Left lung (tissue), 10 donors: ENCODE data around the gene NAGK. TPM values are rescaled to one million over a fixed set of nuclear protein-coding genes. Genes with fewer than 3 reads are reported as not detected.
"Not testable (repeated sequence)": the region's sequence is repeated elsewhere in the genome, so short reads cannot be mapped to it uniquely, and the experiment has no call there.

ENCODE experiments used
- ATAC-seq: fragments of 200-7000 bp; cut with Tn5 transposase; one replicate; pipeline ENCODE4 v1.9.1; 2020; ENCODE audit warnings: moderate library complexity
- DNase-seq, 4 donors: peaks; one replicate each; pipeline ENCODE4 v3.0.0-alpha.2; 2013 to 2020
- H3K27ac ChIP-seq, 2 donors: fragments of 200-600 bp; sonication (generic) in 1 of 2; one replicate each; pipeline versions ENCODE4 v1.5.0 to v1.8.0; 2020 to 2021
- H3K27me3 ChIP-seq, 2 donors: fragments of 200-600 bp; sonication (generic) in 1 of 2; one replicate each; pipeline versions ENCODE4 v1.5.0 to v1.8.0; 2020 to 2021
- H3K36me3 ChIP-seq, 2 donors: fragments of 200-600 bp; sonication (generic) in 1 of 2; one replicate each; pipeline versions ENCODE4 v1.5.0 to v1.8.0; 2020 to 2021
- H3K4me1 ChIP-seq, 2 donors: fragments of 200-600 bp; one replicate each; pipeline ENCODE4 v1.8.0; 2021
- H3K4me3 ChIP-seq, 2 donors: fragments of 200-600 bp; sonication (generic) in 1 of 2; one replicate each; pipeline versions ENCODE4 v1.5.0 to v1.8.0; 2020 to 2021; ENCODE audit warnings: mild to moderate bottlenecking in 1 of 2
- H3K9me3 ChIP-seq, 2 donors: fragments of 200-600 bp; sonication (generic) in 1 of 2; one replicate each; pipeline versions ENCODE4 v1.5.0 to v1.8.0; 2020 to 2021
- intact Hi-C, 2 donors: fragments of 100-400 bp; cut with DNase I; formaldehyde crosslinking; loops; one replicate each; pipeline versions ENCODE4 v1.11.2 to v1.14.2; 2022
- polyA plus RNA-seq, 6 donors: library from polyadenylated mRNA; unstranded; fragments of 120-200 nt; gene quantifications; one replicate each; pipeline ENCODE4 v1.2.1, GENCODE V29; 2013; ENCODE audit not compliant: insufficient read length in 6 of 6
- total RNA-seq, 2 donors: library from RNA; stranded (reverse); fragmentation: NEBNext Ultra II Directional; extraction: Animal tissue kit (Norgen Biotek cat#: 25700); gene quantifications; one replicate each; pipeline ENCODE4 v1.2.1, GENCODE V29; 2021
- TF ChIP-seq, protein P1 (sequence below), 2 donors: fragments of 200-600 bp; sonication (generic) in 1 of 2; IDR thresholded peaks; one replicate each; pipeline versions ENCODE4 v1.5.0 to v1.8.0; 2021; ENCODE audit warnings: antibody characterized with exemption in 2 of 2
- donor health status: DM: no; HTN: yes; CAD: no.
- donor health status: DM: no; HTN: no; CAD: no.

The NAGK gene
- total and polyA plus RNA-seq, 8 donors = 89.7 to 183 (median 106) TPM

GRCh38 chr2:71100195-71100964 lies 31.9 kb downstream of the NAGK start:
- Histone ChIP-seq H3K27me3 (no peaks in the 10 kb centered on the region), H3K27ac (no peak overlapping the region), H3K4me1 (no peaks in the 10 kb centered on the region), H3K36me3 (no peaks in the 10 kb centered on the region), H3K4me3 (no peak overlapping the region), H3K9me3 (no peaks in the 10 kb centered on the region)
- intact Hi-C loops = no loop called here
- TF ChIP-seq, protein P1, sequence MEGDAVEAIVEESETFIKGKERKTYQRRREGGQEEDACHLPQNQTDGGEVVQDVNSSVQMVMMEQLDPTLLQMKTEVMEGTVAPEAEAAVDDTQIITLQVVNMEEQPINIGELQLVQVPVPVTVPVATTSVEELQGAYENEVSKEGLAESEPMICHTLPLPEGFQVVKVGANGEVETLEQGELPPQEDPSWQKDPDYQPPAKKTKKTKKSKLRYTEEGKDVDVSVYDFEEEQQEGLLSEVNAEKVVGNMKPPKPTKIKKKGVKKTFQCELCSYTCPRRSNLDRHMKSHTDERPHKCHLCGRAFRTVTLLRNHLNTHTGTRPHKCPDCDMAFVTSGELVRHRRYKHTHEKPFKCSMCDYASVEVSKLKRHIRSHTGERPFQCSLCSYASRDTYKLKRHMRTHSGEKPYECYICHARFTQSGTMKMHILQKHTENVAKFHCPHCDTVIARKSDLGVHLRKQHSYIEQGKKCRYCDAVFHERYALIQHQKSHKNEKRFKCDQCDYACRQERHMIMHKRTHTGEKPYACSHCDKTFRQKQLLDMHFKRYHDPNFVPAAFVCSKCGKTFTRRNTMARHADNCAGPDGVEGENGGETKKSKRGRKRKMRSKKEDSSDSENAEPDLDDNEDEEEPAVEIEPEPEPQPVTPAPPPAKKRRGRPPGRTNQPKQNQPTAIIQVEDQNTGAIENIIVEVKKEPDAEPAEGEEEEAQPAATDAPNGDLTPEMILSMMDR (IDR thresholded peaks at IDR 0.05) = peak; percentile 58 to 81
- DNase-seq (peak in 3 of 4 donors; percentile 7 to 60 (median 41)), ATAC-seq (peak; percentile 95)

DNA sequence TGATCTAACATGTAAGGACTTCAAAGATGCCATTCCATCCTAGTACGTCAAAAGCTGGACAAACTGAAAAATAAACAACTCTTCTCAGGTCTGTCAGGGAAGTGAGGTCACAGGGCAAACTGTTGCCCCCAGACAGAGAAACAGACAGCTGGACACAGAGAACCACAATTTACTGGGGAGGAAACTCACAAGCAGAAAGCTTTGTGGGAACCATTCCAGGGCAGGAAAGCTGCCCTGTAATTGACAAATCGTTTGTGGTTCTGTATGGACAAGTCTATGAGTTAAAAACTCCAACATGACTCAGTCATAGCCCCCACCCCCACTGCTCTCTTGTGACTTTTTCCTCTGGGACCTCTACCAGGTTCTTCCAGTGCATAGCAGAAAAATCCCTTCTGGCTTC lies 33.2 kb downstream of the NAGK start:
- intact Hi-C loops = no loop called here
- Histone ChIP-seq H3K27ac (no peak overlapping the region), H3K36me3 (no peaks in the 10 kb centered on the region), H3K27me3 (no peaks in the 10 kb centered on the region), H3K9me3 (no peaks in the 10 kb centered on the region), H3K4me1 (no peaks in the 10 kb centered on the region), H3K4me3 (no peak overlapping the region)
- TF ChIP-seq, protein P1 (IDR thresholded peaks at IDR 0.05) = no peak
- DNase-seq = peak in 1 of 4 donors; percentile 55
- ATAC-seq = peak; percentile 54

GRCh38 chr2:71102981-71103681 lies 34.7 kb downstream of the NAGK start:
- ATAC-seq (no peak), DNase-seq (no peak)
- TF ChIP-seq, protein P1 (IDR thresholded peaks at IDR 0.05) = no peak
- H3K4me3 ChIP-seq = no peak overlapping the region
- no peak overlapping the region for H3K27ac ChIP-seq
- no peaks in the 10 kb centered on the region for H3K4me1 ChIP-seq
- H3K27me3 ChIP-seq = no peaks in the 10 kb centered on the region
- intact Hi-C loops = no loop called here
- no peaks in the 10 kb centered on the region for H3K36me3 ChIP-seq
- H3K9me3 ChIP-seq = no peaks in the 10 kb centered on the region

- Histone ChIP-seq H3K27me3 (no peaks in the 10 kb centered on the region), H3K36me3 (peaks cover 0 to 2% of the 10 kb centered on the region in 2 donors), H3K4me3 (no peak overlapping the region), H3K27ac (no peak overlapping the region), H3K9me3 (no peaks in the 10 kb centered on the region), H3K4me1 (no peaks in the 10 kb centered on the region)
- ATAC-seq = no peak
- intact Hi-C loops = no loop called here
- DNase-seq = no peak
- TF ChIP-seq, protein P1 (IDR thresholded peaks at IDR 0.05) = no peak
These were observed 35.4 kb downstream of the NAGK start for GRCh38 chr2:71103809-71104208.

GRCh38 chr2:71106463-71106862 lies 38.0 kb downstream of the NAGK start:
- H3K4me1 ChIP-seq, H3K9me3 ChIP-seq, intact Hi-C loops, H3K27me3 ChIP-seq, DNase-seq, H3K4me3 ChIP-seq, ATAC-seq, H3K27ac ChIP-seq: not testable (repeated sequence)
- peaks cover 0 to 13% of the 10 kb centered on the region in 2 donors for H3K36me3 ChIP-seq
